A673 (cell line): Measurements from ENCODE around the gene LMAN1L.

Source experiments
- CTCF ChIP-seq: fragments of 300-800, 200-600 bp; sonication (generic); conservative IDR thresholded peaks from 2 replicates; pipeline ENCODE4 v1.5.1; 2017; ENCODE audit warnings: low read depth, mild to moderate bottlenecking, antibody characterized with exemption, low read length, moderate library complexity, mixed read lengths
- EZH2 ChIP-seq: fragments of 200-600 bp; sonication (generic); IDR thresholded peaks from 2 replicates; pipeline ENCODE4 v1.6.1; 2017; ENCODE audit warnings: borderline replicate concordance, low read depth, mild to moderate bottlenecking, mixed read lengths, antibody characterized with exemption, low read length; ENCODE audit not compliant: poor library complexity, severe bottlenecking

GRCh38 chr15:74830868-74831267 lies 18.2 kb downstream of the LMAN1L start:
- TF ChIP-seq CTCF (no peak), EZH2 (no peak)
